Fibroblast of villous mesenchyme (primary cell): ENCODE data around the gene CISD1. TPM values are rescaled to one million over a fixed set of nuclear protein-coding genes. Genes with fewer than 3 reads are reported as not detected.
"Not testable (repeated sequence)": the region's sequence is repeated elsewhere in the genome, so short reads cannot be mapped to it uniquely, and the experiment has no call there.

Experiments
- DNase-seq: peaks from one replicate; pipeline ENCODE4 v3.0.0-alpha.2; 2010; ENCODE audit warnings: low read depth
- H3K4me3 ChIP-seq: 2 replicates; pipeline ENCODE4 v1.5.1; 2011; ENCODE audit warnings: low read depth, mild to moderate bottlenecking, low read length
- CTCF ChIP-seq: IDR thresholded peaks from 2 replicates; pipeline ENCODE4 v1.5.1; 2012; ENCODE audit warnings: low read depth, mild to moderate bottlenecking, low read length; ENCODE audit not compliant: insufficient read depth
- total RNA-seq: library from RNA; depleted of rRNA; stranded (reverse); fragments of >200 nt; gene quantifications from 2 replicates; pipeline ENCODE4 v1.2.3, GENCODE V29; 2012

CISD1 gene
- total RNA-seq, 1 donor: 38.0 TPM

GRCh38 chr10:58254644-58255043 lies 14.3 kb upstream of the CISD1 start:
- no peak overlapping the region for H3K4me3 ChIP-seq
- no peak for TF ChIP-seq CTCF
- DNase-seq: no peak

- not testable (repeated sequence) for H3K4me3 ChIP-seq
These were observed 12.8 kb upstream of the CISD1 start for GRCh38 chr10:58256013-58256780.

GRCh38 chr10:58258977-58259692 lies 9.8 kb upstream of the CISD1 start:
- no peak for DNase-seq
- TF ChIP-seq CTCF: peak; percentile 14
- no peak overlapping the region for H3K4me3 ChIP-seq

More at GRCh38 chr10:58256013-58256780, 12.8 kb upstream of the CISD1 start:
- DNase-seq: not testable (repeated sequence)

GRCh38 chr10:58260334-58260733 lies 8.6 kb upstream of the CISD1 start:
- no peak overlapping the region for H3K4me3 ChIP-seq
- TF ChIP-seq CTCF: no peak
- no peak for DNase-seq

GRCh38 chr10:58262766-58263165 lies 6.2 kb upstream of the CISD1 start:
- no peak overlapping the region for H3K4me3 ChIP-seq
- no peak for TF ChIP-seq CTCF
- no peak for DNase-seq

- DNase-seq: no peak
- TF ChIP-seq CTCF: no peak
- no peak overlapping the region for H3K4me3 ChIP-seq
These were observed 4.2 kb upstream of the CISD1 start for GRCh38 chr10:58264780-58265179.

GRCh38 chr10:58265249-58265648 lies 3.7 kb upstream of the CISD1 start:
- no peak for DNase-seq
- no peak for TF ChIP-seq CTCF
- H3K4me3 ChIP-seq: no peak overlapping the region
